NCI-H748 (cell line): ENCODE results near the gene ARAP1.
"Not testable (repeated sequence)": the region's sequence is repeated elsewhere in the genome, so short reads cannot be mapped to it uniquely, and the experiment has no call there.

Experiments
- DNase-seq: peaks from one replicate; lab custom pipeline; 2025; ENCODE audit not compliant: unreplicated experiment; lab: John Stamatoyannopoulos, UW

The ARAP1 gene

DNA sequence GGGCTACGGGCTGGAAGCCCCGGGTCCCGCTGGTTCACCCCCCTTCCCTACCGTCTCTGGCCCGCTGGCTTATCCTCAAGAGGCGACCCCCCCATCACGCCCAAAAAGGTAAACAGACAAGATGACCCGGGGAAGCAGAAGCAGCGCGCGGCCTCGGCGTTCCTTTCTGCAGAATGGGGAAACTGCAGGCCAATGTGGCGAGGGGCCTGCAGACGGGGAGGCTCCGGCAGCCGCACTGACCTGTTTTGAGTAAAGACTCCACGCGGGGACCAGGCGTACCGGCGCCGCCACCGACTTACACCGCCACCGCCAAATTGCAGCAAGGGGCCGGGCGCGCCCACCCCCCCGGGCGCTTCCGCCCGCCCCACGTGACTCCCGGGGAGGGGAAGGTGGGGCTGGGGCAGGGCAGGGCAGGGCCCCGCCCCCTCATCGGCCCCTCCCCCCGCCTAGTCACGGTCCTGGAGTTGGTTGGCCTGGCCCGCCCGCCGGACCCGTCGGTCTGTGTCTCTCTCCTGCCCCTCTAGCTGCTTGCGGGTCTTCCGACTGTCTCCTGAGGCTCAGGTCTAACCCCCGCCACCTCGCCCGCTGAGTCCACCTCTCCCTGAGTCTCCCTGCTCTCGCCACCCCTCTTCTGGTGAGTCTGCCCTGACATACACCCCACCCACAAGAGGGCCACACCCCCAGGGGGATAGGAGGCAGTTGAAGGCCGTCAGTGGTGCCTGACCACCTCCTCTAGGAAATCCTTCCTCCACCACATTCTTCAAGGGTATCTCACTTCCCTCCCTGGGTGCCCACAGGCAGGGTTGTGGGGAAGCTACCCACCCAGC is at the start of gene ARAP1:
Gene ARAP1, minus strand, starts transcription at position 321 of the 827 bp plus-strand sequence. CDS start 25,280 bp downstream, outside the sequence.
- peak; percentile 85 for DNase-seq

- DNase-seq, result no peak
Observed at GRCh38 chr11:72799441-72799840, 47.2 kb upstream of the ARAP1 start.

DNA sequence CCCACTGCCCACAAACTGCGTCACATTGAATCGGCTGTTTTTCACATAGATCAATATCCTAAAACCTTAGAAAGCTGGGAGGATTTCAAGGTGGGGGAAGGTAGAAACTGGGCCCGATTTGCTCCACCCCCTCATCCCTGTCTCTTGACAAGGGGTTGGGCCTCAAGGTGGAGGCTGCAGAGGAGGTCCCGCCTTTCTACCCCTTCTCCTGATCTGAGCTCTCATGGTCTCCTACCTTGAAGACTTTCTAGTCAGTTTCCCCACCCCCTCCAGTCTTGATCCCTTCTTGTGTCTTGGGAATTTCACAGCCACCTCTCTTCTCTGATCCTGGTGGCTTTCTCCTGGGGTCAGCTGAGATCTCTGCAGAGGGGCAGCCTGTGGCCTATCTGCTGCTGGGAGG is 46.2 kb upstream of the ARAP1 start:
- no peak for DNase-seq

- peak; percentile 95 for DNase-seq
Observed at GRCh38 chr11:72793425-72794367, 41.5 kb upstream of the ARAP1 start, which contains the start of gene STARD10. STARD10 (minus strand) TSS chr11:72794047; CDS start chr11:72781181, 12,866 bp downstream.

- no peak for DNase-seq
Observed at GRCh38 chr11:72793076-72793424, 40.8 kb upstream of the ARAP1 start.

GRCh38 chr11:72792437-72793021 is 40.3 kb upstream of the ARAP1 start:
- DNase-seq, result no peak

DNA sequence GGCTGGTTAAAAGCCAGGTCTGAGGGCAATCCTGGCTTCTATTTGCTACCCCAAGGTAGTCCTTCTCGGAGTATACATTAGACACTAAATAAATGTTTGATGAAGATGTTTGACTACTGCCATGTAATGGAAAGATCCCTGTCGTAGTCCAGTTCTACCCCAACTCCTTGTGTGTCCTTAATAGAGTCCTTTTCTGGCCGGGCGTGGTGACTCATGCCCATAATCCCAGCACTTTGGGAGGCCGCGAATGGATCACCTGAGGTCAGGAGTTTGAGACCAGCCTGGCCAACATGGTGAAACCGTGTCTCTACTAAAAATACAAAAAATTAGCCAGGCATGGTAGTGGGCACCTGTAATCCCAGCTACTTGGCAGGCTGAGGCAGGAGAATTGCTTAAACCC is 39.0 kb upstream of the ARAP1 start:
- not testable (repeated sequence) for DNase-seq

DNA sequence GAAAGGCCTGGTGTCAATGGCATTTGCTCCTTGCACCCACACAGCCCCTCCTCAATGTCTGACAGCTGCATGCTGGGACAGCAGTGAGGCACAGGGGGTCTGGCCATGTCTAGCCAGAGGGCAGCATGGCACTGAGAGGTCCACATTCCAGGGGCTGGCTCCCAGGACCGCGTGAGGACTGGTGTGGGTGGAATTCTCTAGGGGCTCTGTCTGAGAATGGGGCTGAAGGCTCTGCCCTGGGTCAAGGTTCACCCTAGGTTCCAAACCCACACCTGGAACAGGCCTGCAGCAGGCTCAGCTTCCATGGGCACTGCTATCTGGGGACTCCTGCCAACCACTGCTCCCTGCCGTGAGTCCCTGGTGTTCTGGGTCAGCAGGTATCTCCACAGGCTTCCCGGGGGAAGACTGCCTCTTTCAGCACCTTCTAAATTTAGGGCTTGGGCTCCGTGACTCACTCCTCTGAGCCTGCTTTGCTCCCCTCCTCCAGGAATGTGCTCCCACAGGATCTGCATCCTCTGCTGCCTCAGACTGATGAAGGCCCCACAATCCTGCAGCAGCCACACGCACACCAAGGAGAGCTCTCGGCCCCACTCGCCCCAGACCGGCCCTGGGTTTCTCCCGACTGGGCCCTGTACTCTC is 37.4 kb upstream of the ARAP1 start:
- no peak for DNase-seq

- DNase-seq, result no peak
Observed at GRCh38 chr11:72788241-72788640, 36.0 kb upstream of the ARAP1 start.

DNA sequence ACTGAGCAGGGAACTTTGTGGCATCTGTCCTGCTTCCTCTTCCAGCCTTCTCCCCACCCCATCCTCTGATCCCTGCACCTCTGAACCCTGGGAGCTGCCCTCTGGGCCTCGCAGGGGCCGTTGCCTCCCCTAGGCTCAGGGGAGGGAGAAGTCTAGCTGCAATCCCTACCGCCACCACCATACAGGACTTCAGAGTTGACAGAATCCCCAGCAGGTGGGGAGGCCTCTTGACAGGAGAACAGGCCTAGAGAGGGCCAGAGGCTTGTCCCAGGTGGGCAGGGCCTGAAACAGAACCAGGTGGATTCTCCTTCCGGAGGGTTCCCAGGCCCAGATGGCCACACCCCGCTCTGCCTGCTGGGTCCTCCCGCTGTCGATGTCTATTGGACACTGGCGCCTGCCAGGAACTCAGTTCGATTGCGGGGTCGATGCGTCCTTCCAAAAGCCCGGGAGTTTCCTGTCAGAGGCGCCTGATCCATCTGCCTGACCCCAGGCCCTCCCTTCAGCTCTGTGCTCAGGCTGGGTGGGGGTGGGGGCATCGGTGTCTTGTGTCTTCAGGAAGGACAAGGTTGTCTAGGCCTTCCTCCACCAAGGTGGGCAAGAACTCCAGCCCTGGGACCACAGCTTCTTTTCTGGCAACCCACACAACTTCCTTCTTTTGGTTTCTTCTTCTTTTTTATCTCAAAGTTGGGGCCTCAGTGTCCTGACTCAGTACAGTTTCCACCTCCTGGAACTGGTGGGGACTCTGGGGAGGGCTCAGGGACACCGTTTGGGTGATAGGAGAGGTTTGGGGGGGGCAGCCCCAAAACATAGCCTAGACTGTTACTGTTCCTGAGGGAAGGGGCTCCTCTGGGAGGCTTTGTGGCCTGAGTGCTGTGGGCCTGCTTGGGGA is 35.3 kb upstream of the ARAP1 start:
- DNase-seq, result peak; percentile 55

DNA sequence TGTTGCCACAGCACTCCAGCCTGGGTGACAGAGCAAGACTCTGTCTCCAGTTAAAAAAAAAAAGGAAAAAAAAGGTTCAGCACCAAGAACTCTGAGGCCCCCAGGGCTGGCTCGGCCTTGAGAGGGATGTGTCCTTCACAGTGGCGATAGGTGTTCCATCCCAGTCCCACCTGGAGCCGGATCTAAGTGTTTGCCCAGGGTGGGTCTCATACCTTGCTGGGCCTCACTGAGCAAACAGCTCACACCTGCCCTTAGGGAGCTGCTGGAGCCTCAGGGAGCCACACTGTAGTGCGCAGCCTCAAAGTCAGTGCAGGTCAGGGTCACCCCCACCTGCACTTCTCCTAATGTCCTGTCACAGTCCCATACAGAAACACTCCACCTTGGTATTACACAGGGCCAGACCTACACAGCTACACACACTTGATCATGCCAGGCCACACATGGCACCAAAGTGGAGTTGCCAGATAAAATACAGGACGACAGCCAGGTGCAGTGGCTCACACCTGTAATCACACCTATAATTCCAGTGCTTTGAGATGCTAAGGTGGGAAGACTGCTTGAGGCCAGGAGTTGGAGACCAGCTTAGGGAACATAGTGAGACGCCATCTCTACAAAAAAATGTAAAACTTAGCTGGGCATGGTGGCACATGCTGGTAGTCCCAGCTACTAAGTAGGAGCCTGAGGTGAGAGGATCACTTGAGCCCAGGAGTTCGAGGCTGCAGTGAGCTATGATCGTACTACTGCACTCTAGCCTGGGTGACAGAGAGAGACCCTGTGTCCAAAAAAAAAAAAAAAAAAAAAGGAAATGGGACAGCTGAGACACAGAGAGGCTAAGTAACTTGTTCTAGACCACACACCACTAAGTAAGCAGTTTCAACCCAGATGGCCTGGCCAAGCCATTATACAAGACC is 34.4 kb upstream of the ARAP1 start:
- peak; percentile 99 for DNase-seq

- no peak for DNase-seq
Observed at GRCh38 chr11:72784662-72785061, 32.5 kb upstream of the ARAP1 start.

DNA sequence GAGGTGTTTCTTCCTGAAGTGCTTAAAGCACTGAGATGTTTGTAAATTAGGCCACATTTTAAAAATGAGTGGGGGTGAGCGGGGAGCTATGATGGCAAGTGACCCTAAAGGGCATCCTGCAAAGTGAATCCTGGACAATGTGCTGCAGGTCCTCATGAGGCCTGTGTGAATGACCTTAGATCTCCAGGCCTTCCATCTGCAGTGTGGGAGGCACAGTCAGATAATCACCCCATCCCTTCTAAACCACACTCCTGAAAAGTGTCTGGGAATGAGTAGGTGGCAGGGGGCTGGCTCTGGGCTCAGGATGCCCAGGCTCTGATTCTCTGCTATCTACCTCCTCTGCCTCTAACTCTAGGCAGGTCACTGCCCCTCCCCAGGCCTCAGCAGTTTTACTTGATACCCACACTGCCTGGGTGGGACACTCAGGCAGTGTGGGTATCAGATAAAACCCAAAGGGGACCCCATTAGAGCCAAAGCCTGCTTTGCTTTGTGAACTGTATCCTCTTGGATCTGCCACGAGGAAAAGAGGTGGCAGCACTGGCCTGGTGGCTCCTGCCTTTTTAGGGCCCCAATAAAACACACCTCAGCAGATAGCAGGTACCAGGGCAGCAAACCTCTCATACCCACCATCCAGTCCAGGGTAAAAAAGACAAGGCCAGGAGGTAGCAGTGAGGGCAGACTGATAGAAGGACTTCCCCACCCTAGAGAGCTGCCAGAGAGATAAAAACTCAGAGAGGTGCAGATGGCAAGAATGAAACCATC is 31.1 kb upstream of the ARAP1 start:
- DNase-seq, result no peak

DNA sequence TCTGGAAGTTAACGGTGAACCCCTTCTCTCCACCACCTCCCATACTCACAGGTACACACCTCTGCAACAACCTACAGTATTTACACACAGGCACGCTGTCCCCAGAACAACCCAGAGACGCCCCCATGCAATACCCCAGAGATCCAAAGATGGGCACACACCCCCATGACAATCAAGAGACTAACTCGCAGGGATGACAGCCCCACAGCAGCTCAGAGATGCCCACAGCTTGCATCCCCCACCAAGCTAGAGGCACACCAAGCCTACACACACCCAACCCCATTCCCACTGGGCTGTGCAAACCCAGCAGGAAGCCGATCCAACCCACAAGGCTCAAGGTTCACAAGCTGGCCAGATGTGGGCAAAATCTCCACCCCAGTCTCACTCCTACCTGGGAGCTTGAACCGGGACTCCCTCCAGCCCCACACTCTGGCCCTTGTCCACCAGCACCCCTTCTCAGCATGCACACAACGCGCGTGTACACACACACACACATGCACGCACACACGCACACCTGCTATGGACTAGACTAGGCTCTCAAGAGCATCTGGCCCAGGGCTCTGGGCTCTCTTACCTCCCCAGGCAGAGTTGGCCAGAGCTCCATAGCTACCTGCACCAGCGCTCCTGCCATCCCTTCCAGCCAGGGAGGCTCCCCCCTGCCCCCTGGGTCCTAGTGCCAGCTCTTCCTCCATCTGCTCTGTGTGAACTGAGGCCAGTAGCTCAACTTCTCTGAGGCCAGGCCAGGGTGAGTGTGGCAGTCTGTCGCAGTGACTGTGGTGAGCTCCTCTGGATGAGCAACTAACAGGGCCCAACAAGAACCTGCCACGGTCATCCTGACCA is 30.1 kb upstream of the ARAP1 start:
- peak; percentile 76 for DNase-seq

DNA sequence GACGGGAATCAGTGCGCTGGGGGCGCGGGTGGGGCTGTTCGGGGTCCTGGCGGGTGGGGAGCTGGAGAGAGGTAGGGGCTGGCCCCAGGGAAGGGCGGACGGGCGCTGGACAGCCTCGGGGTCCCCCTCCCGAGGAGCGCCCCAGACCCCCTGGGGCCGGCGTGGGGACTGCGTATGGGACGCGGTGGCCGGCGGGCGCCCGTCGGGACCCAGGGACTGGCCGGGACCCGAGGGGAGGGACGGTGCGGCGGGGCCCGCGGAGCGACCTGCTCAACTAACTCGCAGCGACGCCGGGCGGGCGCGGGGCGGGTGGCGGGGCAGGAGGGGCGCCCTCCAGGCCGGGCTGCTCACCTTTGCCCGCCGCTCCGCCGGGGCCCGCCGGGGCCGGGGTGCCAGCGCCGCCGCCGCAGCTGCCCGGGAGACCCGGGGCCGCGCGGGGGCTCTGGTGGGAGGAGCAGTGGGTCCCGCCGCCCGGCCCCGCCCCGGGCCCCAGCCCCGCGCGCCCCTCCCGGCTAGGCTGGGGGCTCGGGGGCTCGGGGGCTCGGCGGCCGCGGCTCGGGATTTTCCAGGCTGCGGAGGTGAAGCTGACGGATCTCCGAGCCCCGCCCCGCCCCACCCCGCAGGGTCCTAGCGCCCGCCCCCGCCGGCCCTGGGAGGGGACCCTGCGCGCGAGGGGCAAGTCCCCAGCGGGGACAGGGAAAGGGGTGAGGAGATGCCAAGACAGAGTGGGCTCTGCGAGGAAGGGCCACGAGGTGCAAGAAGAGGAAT is 29.3 kb upstream of the ARAP1 start:
- DNase-seq, result peak; percentile 64

GRCh38 chr11:72781063-72781312 is 28.8 kb upstream of the ARAP1 start:
- peak; percentile 76 for DNase-seq
